GM12874 (cell line): Measurements from ENCODE around the gene SH3PXD2A.

ENCODE experiments used
- TF ChIP-seq, protein P1 (sequence below): IDR thresholded peaks from 2 replicates; pipeline ENCODE4 v1.5.1; 2011; ENCODE audit warnings: low read depth, mild to moderate bottlenecking, control low read depth, low read length, moderate library complexity; ENCODE audit not compliant: insufficient read depth

The SH3PXD2A gene

DNA sequence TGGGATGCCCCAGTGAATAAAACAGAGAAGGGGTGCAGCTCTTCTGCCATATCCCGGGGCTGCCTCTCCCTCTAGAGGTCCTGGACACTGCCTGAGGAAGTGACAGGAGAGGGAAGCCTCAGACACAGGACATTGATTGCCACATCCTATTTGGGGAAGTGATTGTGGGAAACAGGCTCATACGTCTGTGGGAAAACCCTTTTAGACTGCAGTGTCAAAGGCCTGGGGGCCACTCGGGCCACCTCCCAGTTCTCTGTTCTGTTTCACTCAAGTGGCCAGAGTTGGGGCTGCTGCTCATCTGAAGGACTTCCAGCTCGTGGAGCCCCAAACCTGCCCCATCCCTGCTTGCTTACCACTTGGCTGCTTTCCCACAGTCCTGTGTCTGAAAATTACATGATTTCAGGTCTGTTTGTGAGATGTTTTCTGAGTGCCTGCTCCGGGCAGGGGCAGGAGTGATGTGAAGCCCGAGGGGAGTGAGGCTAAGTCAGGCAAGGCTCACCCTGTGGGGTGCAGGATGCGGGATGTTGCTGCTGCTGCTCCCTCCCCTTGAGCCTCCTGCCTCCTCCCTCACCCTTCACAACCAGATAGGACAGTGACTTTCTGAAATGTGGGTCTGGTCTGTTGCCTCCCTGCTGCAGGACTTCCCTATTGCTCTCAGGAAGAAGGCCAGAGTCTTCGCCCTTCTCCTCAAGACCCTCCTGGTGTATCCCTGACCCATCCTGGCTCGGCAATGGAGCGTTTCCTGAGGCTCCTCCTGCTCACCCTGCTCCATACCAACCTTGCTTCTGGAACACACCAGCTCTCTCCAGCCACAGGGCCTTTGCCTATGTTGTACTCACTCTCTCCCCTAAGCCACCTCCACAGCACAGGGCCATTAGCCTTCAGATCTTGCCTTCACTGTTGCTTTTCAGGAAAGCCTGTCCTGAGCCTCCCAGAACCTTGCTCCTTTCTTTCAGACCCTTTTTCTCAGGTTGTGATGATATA lies 303.5 kb downstream of the SH3PXD2A start:
- TF ChIP-seq, protein P1, sequence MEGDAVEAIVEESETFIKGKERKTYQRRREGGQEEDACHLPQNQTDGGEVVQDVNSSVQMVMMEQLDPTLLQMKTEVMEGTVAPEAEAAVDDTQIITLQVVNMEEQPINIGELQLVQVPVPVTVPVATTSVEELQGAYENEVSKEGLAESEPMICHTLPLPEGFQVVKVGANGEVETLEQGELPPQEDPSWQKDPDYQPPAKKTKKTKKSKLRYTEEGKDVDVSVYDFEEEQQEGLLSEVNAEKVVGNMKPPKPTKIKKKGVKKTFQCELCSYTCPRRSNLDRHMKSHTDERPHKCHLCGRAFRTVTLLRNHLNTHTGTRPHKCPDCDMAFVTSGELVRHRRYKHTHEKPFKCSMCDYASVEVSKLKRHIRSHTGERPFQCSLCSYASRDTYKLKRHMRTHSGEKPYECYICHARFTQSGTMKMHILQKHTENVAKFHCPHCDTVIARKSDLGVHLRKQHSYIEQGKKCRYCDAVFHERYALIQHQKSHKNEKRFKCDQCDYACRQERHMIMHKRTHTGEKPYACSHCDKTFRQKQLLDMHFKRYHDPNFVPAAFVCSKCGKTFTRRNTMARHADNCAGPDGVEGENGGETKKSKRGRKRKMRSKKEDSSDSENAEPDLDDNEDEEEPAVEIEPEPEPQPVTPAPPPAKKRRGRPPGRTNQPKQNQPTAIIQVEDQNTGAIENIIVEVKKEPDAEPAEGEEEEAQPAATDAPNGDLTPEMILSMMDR = no peak

DNA sequence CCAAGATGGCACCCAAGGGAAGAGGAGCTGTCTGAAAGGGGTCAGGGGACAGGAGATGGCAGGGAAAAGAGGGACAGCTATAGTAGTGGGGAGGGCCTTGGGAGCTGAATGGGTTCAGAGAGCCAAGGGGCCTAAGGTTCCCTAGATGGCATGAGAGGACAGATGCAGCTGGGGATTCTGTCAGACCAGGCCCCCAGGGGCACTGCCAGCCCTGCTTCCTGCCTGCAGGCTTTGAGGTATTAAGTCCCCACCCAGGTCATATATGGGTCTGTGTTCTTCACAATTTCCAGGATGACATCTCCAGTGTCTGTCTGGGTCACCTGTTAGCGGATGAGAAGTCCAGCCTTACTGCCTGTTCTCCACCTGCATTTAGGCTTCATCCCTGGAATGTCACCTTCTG lies 305.1 kb downstream of the SH3PXD2A start:
- TF ChIP-seq, protein P1 = no peak

DNA sequence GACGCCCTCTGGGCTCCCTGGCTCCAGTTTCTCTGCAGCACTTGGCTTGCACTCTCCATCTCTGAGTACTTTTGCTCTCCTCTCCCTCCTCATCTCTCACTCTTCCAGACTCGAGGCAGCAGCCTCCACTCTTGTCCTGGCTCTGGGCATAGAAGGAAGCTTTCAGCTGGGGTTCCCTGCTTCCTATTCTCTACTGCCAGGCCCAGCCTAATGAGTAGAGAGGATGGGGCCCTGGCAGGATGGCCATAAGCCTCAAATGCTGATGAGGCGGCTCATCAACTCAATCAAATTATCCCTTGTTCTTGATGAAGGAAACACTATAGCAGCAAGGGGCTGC lies 306.1 kb downstream of the SH3PXD2A start:
- TF ChIP-seq, protein P1 = no peak

DNA sequence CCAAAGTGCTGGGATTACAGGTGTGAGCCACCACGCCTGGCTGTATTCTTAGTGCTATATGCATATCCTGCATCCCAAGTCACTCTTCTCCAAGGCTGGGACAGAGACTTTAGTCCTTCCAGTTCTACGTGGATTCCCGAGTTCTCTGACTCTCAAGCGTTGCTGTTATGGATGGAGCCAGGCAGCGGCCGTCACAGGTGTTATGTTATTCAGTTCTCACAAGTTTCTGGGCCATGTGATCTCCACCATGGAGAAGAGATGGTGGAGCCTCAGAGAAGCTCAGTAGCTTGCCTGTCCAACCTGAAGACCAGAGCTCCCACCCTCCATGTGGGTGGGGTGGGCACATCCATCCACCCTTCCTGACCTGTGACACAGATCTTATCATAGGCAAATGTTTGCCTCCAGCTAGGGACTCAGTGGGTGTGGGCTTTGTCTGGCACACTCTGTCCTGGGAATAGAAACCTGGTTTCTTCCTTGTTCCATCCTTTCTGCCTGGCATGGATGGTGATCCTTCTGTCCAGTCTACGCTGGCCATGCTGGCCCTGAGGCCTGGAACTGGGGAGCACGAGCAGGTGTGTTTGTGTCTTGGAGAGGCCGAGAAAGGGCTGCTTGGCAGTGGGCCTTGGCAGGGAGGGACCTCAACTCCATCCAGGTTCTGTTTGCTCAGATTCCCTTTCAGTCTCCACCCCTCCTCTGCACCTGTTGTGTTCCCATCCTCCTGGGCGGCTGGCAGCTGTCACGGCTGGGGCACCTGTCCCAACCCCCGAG lies 306.6 kb downstream of the SH3PXD2A start:
- TF ChIP-seq, protein P1 = no peak

DNA sequence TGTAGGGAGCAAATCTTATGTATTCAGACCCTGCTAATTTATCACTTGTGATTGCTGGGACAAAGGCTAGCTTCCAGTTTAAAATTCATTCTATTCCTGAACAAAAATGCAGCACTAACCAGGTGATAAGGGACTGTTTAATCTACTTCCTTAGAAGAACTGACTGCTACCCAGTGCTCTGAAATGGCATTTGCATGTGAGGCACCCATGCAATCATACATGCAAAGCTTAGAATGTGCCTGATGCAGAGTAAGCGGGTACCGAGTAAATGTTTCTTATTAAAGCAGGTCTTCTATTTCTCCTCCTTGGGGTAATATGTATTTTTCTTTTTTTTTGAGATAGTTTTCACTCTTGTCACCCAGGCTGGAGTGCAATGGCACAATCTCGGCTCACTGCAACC lies 307.4 kb downstream of the SH3PXD2A start:
- TF ChIP-seq, protein P1 = no peak

DNA sequence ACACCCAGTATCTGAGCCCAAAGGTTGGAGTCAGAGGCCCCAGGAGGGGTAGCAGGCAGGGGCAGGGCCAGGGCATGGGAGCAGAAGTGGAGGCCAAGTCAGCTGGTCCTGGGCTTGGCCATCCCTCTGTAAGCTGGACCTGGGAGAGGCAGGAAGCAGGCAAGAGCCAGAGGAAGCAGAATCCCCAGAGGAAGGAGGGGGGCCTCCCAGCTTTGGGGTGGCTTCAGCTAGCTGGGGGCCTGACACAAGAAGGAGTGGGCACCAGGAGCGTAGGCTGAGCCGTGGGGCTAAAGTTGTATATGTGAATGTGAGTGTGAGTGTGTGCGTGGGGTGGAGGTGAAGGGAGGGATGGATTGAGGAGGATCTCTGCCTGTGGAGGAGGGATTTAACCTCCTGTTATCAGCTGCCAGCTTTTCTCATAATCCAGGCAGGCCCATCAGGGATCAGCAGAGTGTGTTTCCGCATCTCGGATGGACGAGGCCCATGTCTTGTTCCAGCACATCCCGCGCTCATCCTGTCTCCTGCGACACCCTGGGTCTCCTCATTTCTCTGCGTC lies 307.9 kb downstream of the SH3PXD2A start:
- TF ChIP-seq, protein P1 = no peak

DNA sequence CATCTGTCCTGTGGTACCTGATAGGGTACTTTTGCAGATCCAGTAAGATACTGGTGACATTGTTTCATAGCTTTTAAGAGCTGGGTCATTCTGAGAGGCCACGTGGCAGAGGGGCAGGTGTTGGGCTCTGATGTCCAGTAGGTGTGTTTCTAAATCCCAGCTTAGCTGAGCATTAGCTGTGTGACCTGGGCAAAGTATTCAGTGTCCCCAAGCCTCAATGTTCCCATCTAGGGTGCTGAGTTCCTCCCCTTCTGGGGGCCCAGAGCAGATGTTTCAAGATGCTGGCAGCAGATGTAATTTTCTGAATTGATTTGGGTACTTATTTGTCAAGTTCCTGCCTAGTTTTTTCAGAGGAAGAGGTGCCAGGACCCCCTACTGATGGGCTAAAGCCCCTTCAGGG lies 309.0 kb downstream of the SH3PXD2A start:
- TF ChIP-seq, protein P1 = no peak
